RWPE2 (cell line): ENCODE results near the gene ETV6.

Experiments used
- ATAC-seq: fragments of 200-7000 bp; cut with Tn5 transposase; 3 replicates; pipeline ENCODE4 v1.9.1; 2021; ENCODE audit warnings: low read depth
- DNase-seq: peaks from one replicate; pipeline ENCODE4 v3.0.0-alpha.2; 2020; ENCODE audit warnings: low spot score
- H3K27ac ChIP-seq: fragments of 450-650 bp; 2 replicates; pipeline ENCODE4 v1.5.1; 2017; ENCODE audit warnings: mild to moderate bottlenecking; ENCODE audit not compliant: poor library complexity, severe bottlenecking
- H3K27me3 ChIP-seq: fragments of 250-450 bp; sonication (Bioruptor Pico); 2 replicates; pipeline ENCODE4 v1.5.1; 2021; ENCODE audit warnings: mild to moderate bottlenecking, moderate library complexity; ENCODE audit not compliant: insufficient read depth, poor library complexity, severe bottlenecking
- H3K36me3 ChIP-seq: fragments of 250-450 bp; sonication (Bioruptor Pico); 2 replicates; pipeline ENCODE4 v1.5.1; 2020; ENCODE audit warnings: low read depth, mild to moderate bottlenecking, moderate library complexity
- H3K4me1 ChIP-seq: fragments of 250-450 bp; sonication (Bioruptor Pico); 2 replicates; pipeline ENCODE4 v1.5.1; 2021; ENCODE audit warnings: mild to moderate bottlenecking, moderate library complexity; ENCODE audit not compliant: insufficient read depth, poor library complexity, severe bottlenecking
- H3K4me3 ChIP-seq: fragments of 250-450 bp; sonication (Bioruptor Pico); 2 replicates; pipeline ENCODE4 v1.5.1; 2021; ENCODE audit warnings: mild to moderate bottlenecking, moderate library complexity; ENCODE audit not compliant: severe bottlenecking
- H3K9me3 ChIP-seq: fragments of 250-450 bp; sonication (Bioruptor Pico); 2 replicates; pipeline ENCODE4 v1.5.1; 2021; ENCODE audit warnings: mild to moderate bottlenecking, moderate library complexity; ENCODE audit not compliant: severe bottlenecking
- CTCF ChIP-seq: fragments of 450-650 bp; IDR thresholded peaks from one replicate; pipeline ENCODE4 v1.5.1; 2017; ENCODE audit warnings: mild to moderate bottlenecking, moderate library complexity; ENCODE audit not compliant: poor library complexity, severe bottlenecking

Gene ETV6

GRCh38 chr12:11771895-11772502 lies 122.5 kb downstream of the ETV6 start:
- no peak for TF ChIP-seq CTCF
- Histone ChIP-seq H3K27me3 (no peaks in the 10 kb centered on the region), H3K27ac (no peak overlapping the region), H3K4me3 (no peak overlapping the region), H3K36me3 (no peaks in the 10 kb centered on the region), H3K4me1 (no peaks in the 10 kb centered on the region), H3K9me3 (no peaks in the 10 kb centered on the region)
- DNase-seq (no peak), ATAC-seq (no peak)

GRCh38 chr12:11773889-11774677 lies 124.6 kb downstream of the ETV6 start:
- Histone ChIP-seq H3K9me3 (no peaks in the 10 kb centered on the region), H3K36me3 (no peaks in the 10 kb centered on the region), H3K4me1 (no peaks in the 10 kb centered on the region), H3K27ac (no peak overlapping the region), H3K4me3 (no peak overlapping the region), H3K27me3 (no peaks in the 10 kb centered on the region)
- TF ChIP-seq CTCF, result no peak
- ATAC-seq, result no peak
- no peak for DNase-seq

- Histone ChIP-seq H3K27ac (no peak overlapping the region), H3K9me3 (no peaks in the 10 kb centered on the region), H3K4me3 (no peak overlapping the region), H3K27me3 (no peaks in the 10 kb centered on the region), H3K36me3 (no peaks in the 10 kb centered on the region), H3K4me1 (no peaks in the 10 kb centered on the region)
- ATAC-seq, result no peak
- TF ChIP-seq CTCF, result no peak
- no peak for DNase-seq
Observed at GRCh38 chr12:11774821-11775220, 125.3 kb downstream of the ETV6 start.

GRCh38 chr12:11776316-11776715 lies 126.8 kb downstream of the ETV6 start:
- no peak for TF ChIP-seq CTCF
- Histone ChIP-seq H3K27me3 (no peaks in the 10 kb centered on the region), H3K27ac (no peak overlapping the region), H3K36me3 (no peaks in the 10 kb centered on the region), H3K4me3 (no peak overlapping the region), H3K9me3 (no peaks in the 10 kb centered on the region), H3K4me1 (no peaks in the 10 kb centered on the region)
- no peak for DNase-seq
- ATAC-seq, result no peak

- H3K9me3 ChIP-seq, result no peaks in the 10 kb centered on the region
- H3K4me3 ChIP-seq, result no peak overlapping the region
- no peak overlapping the region for H3K27ac ChIP-seq
- no peaks in the 10 kb centered on the region for H3K27me3 ChIP-seq
- ATAC-seq (no peak), DNase-seq (no peak)
- H3K4me1 ChIP-seq, result no peaks in the 10 kb centered on the region
- H3K36me3 ChIP-seq, result no peaks in the 10 kb centered on the region
- TF ChIP-seq CTCF, result no peak
Observed at GRCh38 chr12:11777451-11777850, 128.0 kb downstream of the ETV6 start.
